ENCODE measurements around the gene ROPN1. TPM values are rescaled to one million over a fixed set of nuclear protein-coding genes. Genes with fewer than 3 reads are reported as not detected.
"Not testable (repeated sequence)": the region's sequence is repeated elsewhere in the genome, so short reads cannot be mapped to it uniquely, and the experiment has no call there.

Gene ROPN1
- total and polyA plus RNA-seq, 10 donors, result 0.06 TPM; not detected in 9

DNA sequence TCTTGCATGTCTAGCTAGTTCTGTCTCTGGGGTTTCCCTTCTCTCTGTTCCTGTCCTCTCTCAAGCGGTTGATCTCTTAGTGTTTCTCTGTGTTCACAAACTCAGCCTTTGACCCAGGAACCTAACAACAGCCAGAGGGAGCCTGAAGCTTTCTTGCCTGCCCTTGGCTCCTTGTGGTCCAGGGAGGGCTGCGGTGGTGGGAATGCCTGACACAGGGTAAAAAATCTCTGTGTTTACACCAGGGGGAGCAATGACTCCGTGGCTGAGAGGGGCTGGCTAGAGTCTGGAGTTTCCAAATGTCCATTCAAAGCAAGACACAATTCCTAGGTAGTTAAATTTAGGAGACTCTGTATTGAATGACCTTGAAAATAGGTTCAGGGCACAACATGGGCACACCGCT, 24.6 kb upstream of the ROPN1 start:
- DNase-seq, result not testable (repeated sequence)
- intact Hi-C loops (cut with DNase I; ENCODE audit: low total_unique reads), result loop anchor here (5.0 kb wide), 1 partner anchor 451 kb away; no protein-coding TSS in a partner anchor

DNA sequence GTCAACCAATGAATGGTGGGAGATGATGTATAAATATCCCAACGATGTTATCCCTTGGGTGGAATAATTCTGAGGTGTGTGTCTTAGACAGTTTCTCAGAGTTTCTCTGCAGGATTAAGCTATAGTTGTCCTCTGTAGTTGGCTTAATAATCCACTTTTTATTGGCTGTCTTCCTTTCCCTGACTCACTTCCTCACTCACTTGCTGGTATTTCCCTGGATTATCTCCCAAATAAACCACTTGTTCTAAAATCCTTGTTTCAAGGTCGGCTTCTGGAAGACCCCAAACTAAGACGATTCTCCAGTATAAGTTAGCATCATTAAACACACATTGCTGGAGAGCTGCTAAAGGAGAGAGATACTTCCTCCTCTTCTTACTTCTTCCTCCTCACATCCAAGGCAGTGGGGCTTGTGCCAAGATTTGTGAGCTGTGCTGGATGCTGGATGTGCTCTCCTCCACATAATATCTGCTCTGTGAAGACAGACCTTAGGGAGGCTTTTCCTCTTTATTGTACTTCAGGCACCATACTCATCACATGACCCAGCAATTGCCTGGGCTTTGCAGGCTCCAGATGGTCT, 22.5 kb upstream of the ROPN1 start:
- WGBS, 5 donors, result 49 to 79% (median 70%) methylated on average over 3 of the region's 3 CpGs
- H3K9me3 ChIP-seq, result peaks cover 0 to 6% (median 0%) of the 10 kb centered on the region in 8 donors
- DNase-seq, result no peak
- H3K4me3 ChIP-seq, result no peak overlapping the region
- H3K27ac ChIP-seq, result no peak overlapping the region
- intact Hi-C loops (cut with DNase I; ENCODE audit: low total_unique reads), result no loop called here
- H3K27me3 ChIP-seq (replicated peaks in 1 of 7), result peaks cover 0 to 9% (median 0%) of the 10 kb centered on the region in 7 donors
- TF ChIP-seq, protein P1, sequence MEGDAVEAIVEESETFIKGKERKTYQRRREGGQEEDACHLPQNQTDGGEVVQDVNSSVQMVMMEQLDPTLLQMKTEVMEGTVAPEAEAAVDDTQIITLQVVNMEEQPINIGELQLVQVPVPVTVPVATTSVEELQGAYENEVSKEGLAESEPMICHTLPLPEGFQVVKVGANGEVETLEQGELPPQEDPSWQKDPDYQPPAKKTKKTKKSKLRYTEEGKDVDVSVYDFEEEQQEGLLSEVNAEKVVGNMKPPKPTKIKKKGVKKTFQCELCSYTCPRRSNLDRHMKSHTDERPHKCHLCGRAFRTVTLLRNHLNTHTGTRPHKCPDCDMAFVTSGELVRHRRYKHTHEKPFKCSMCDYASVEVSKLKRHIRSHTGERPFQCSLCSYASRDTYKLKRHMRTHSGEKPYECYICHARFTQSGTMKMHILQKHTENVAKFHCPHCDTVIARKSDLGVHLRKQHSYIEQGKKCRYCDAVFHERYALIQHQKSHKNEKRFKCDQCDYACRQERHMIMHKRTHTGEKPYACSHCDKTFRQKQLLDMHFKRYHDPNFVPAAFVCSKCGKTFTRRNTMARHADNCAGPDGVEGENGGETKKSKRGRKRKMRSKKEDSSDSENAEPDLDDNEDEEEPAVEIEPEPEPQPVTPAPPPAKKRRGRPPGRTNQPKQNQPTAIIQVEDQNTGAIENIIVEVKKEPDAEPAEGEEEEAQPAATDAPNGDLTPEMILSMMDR (IDR thresholded peaks at IDR 0.05 in 8 of 11, conservative IDR thresholded peaks at IDR 0.05 in 3 of 11), result no peak
- TF ChIP-seq POLR2A (IDR thresholded peaks at IDR 0.05), result no peak
- TF ChIP-seq POLR2AphosphoS5 (IDR thresholded peaks at IDR 0.05), result no peak
- H3K36me3 ChIP-seq, result no peaks in the 10 kb centered on the region
- H3K4me1 ChIP-seq, result peaks cover 0 to 6% (median 0%) of the 10 kb centered on the region in 6 donors

More for the DNA sequence above, 24.6 kb upstream of the ROPN1 start:
- Histone ChIP-seq H3K27me3 (replicated peaks in 1 of 7) (peaks cover 0 to 12% (median 0%) of the 10 kb centered on the region in 7 donors), H3K9me3 (peaks cover 0 to 12% (median 0%) of the 10 kb centered on the region in 8 donors)
- WGBS, 5 donors, result 3 to 27% (median 7%) methylated on average over 3 to 4 of the region's 4 CpGs
- TF ChIP-seq POLR2AphosphoS5 (IDR thresholded peaks at IDR 0.05), result peak in 1 of 3 donors; percentile 51
- TF ChIP-seq, protein P1 (IDR thresholded peaks at IDR 0.05 in 8 of 11, conservative IDR thresholded peaks at IDR 0.05 in 3 of 11), result peak in 9 of 11 experiments; percentile 37 to 60 (median 44)
- not testable (repeated sequence) for H3K27ac ChIP-seq, H3K4me3 ChIP-seq, H3K36me3 ChIP-seq, H3K4me1 ChIP-seq

DNA sequence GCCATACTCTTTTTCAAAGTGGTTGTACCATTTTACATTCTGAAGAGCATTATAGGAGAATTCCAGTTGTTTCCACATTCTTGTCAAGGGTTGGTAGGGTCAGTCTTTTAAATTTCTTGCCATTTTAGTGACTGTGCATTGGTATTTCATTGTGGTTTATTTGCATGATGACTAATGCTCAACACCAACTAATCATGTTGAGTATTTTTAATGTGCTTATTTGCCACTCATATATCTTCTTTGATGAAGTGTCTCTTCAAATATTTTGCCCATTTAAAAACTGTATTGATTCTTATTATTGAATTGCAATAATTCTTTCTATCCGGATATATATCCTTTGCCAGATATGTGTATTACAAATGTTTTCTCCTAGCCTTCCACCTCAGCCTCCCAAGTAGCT, 16.4 kb upstream of the ROPN1 start:
- H3K4me1 ChIP-seq; H3K36me3 ChIP-seq; intact Hi-C loops (cut with DNase I; ENCODE audit: low total_unique reads); H3K27ac ChIP-seq; H3K4me3 ChIP-seq; H3K9me3 ChIP-seq; DNase-seq: not testable (repeated sequence)
- WGBS, 5 donors, result 81 to 98% (median 95%) methylated on average over 1 of the region's 1 CpG
- H3K27me3 ChIP-seq (replicated peaks in 1 of 7), result peaks cover 0 to 27% (median 0%) of the 10 kb centered on the region in 7 donors

DNA sequence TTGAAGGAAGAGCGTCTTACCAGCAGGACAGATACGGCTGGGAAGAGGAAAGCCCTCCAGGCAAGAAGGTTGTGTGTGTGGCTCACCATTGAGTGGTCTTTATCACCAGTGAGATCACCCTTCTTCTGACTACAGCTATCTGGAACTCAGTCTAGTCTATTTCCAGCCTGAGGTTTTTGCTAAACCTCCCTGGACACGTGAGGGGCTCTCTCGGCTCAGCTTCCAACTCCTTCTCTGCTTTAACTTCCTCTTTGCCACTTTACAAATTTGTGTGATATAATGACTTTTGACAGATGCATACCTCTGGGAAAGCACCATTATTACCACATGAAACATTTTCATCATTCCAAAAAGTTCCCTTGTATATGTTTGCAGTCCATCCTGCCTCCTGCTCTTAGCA, 15.3 kb upstream of the ROPN1 start:
- intact Hi-C loops (cut with DNase I; ENCODE audit: low total_unique reads), result no loop called here
- 15 to 39% (median 18%) methylated on average over 4 of the region's 4 CpGs for whole genome bisulfite sequencing, 5 donors

DNA sequence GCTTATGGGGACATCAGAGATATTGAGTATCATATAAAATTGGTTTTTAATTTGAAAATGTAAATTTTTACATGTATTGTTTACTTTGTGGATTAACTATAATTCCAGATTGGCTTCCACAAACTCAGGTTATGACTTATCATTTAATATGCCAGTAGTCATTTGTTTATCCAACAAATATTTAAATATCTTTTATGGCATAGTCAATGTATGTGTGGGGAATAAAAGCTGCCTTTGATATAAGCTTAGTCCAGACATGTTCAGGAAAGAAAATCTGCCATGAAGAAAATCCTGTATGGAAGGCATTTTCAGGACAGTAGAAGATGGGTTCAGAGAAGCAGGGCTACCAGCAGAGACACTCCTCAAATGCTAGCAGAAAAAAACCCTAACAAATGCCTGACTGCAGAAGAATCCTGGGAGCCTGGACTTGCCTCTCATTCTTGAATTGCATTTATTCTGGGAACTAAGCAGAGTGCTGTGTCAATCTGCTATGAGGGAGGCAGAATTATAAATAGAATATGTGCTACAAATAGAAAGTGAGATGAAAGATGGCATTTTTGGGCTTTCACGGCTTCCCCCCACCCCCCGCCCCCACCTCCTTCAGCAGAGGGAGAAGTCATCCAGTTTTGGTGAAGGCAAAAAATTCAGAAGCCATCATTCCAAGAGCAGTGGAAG, 10.6 kb upstream of the ROPN1 start:
- intact Hi-C loops (cut with DNase I; ENCODE audit: low total_unique reads); H3K4me3 ChIP-seq; H3K27ac ChIP-seq; DNase-seq; H3K9me3 ChIP-seq; H3K36me3 ChIP-seq; H3K4me1 ChIP-seq: not testable (repeated sequence)
- H3K27me3 ChIP-seq (replicated peaks in 1 of 7), result peaks cover 0 to 63% (median 0%) of the 10 kb centered on the region in 7 donors
- WGBS, 5 donors, result 46 to 56% (median 49%) methylated on average over 2 of the region's 2 CpGs

More for the DNA sequence above, 15.3 kb upstream of the ROPN1 start:
- DNase-seq, result no peak
- Histone ChIP-seq H3K9me3 (no peaks in the 10 kb centered on the region), H3K4me3 (no peak overlapping the region), H3K27me3 (replicated peaks in 1 of 7) (peaks cover 0 to 29% (median 0%) of the 10 kb centered on the region in 7 donors), H3K4me1 (no peaks in the 10 kb centered on the region), H3K27ac (no peak overlapping the region), H3K36me3 (no peaks in the 10 kb centered on the region)
- TF ChIP-seq, protein P1 (IDR thresholded peaks at IDR 0.05 in 8 of 11, conservative IDR thresholded peaks at IDR 0.05 in 3 of 11), result no peak
- TF ChIP-seq POLR2A (IDR thresholded peaks at IDR 0.05), result no peak
- no peak for TF ChIP-seq POLR2AphosphoS5 (IDR thresholded peaks at IDR 0.05)

DNA sequence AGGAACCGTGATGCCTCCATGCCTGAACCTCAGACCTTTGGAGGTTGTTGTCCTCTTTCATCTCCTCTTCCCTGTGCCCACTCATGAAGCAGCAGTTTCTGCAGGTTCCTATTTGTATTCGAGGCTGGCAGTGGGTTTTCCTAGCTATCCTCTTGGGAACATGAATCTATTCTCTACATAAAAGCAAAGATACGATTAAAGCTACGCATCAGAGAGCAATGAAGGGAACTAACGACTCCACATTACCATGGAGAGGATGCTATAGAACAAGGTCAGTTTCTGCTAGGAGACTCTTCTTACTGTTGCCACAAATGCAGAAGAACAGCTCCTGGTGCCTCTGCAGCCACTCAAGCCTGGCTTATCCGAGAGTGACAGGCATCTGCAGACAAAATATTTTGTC, 9.4 kb upstream of the ROPN1 start:
- peaks cover 0 to 57% (median 0%) of the 10 kb centered on the region in 7 donors for H3K27me3 ChIP-seq (replicated peaks in 1 of 7)
- intact Hi-C loops (cut with DNase I; ENCODE audit: low total_unique reads); H3K9me3 ChIP-seq; H3K4me1 ChIP-seq; H3K27ac ChIP-seq; H3K4me3 ChIP-seq; DNase-seq; H3K36me3 ChIP-seq: not testable (repeated sequence)
- WGBS, 5 donors, result 60 to 73% (median 68%) methylated on average over 6 of the region's 6 CpGs

Data from spleen (tissue), 11 donors.